GM13976 (cell line): ENCODE data around the gene SMIM41.

Source experiments
- DNase-seq: peaks from one replicate; pipeline ENCODE4 v3.0.0; 2012; ENCODE audit warnings: low spot score
- in situ Hi-C: fragments of 300-500 bp; cut with MboI; formaldehyde crosslinking; loops from one replicate; pipeline ENCODE4 v1.12.0; 2022; ENCODE audit warnings: low sequenced_read_pairs, mixed read lengths, inconsistent platforms; ENCODE audit not compliant: unreplicated experiment
- TF ChIP-seq, protein P1 (sequence below): IDR thresholded peaks from 2 replicates; pipeline ENCODE4 v1.5.1; 2012; ENCODE audit warnings: borderline replicate concordance, mild to moderate bottlenecking; ENCODE audit not compliant: insufficient read depth; ENCODE audit errors: extremely low read depth, missing control alignments, control extremely low read depth

Gene SMIM41

DNA sequence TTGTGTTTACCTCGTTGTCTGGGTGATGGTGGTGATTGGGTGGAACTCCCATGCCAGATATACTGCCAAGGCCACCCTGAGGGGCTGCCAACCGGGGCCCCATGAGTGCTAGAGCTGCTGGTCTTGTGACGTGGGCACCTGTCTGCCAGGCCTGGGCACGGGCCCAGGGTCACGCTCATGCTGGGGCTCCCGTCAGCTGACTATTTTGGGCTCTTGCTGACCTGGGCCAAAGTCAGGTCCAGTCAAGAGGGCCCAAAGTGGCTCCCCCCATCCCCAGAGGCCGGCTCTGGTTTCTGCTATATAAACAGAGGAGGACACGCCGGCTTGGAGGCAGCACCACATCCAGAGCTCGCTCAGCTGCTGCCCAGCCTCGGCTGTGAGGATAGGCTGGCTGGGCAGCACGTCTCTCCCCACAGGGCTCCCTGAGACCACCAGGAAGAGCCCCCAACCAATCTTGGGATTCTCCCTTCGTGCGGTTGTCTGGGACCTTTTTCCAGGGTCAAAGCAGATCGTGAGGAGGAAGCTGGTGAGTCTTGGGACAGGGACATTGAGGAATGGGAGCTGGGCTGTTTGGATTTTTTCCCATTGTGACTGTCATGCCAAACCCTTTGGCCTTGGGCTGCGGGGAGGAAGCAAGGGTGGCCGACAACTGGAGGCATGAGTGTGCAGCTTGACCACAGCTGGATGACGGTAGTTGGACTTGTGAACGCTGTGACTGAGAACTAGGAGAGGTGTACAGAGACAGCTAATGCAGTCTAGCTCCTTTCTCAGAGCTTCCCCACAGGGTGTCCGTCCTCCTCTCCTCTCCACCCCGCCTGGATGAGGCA is 35.9 kb upstream of the SMIM41 start:
- TF ChIP-seq, protein P1, sequence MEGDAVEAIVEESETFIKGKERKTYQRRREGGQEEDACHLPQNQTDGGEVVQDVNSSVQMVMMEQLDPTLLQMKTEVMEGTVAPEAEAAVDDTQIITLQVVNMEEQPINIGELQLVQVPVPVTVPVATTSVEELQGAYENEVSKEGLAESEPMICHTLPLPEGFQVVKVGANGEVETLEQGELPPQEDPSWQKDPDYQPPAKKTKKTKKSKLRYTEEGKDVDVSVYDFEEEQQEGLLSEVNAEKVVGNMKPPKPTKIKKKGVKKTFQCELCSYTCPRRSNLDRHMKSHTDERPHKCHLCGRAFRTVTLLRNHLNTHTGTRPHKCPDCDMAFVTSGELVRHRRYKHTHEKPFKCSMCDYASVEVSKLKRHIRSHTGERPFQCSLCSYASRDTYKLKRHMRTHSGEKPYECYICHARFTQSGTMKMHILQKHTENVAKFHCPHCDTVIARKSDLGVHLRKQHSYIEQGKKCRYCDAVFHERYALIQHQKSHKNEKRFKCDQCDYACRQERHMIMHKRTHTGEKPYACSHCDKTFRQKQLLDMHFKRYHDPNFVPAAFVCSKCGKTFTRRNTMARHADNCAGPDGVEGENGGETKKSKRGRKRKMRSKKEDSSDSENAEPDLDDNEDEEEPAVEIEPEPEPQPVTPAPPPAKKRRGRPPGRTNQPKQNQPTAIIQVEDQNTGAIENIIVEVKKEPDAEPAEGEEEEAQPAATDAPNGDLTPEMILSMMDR = no peak
- in situ Hi-C loops = no loop called here
- DNase-seq = no peak

DNA sequence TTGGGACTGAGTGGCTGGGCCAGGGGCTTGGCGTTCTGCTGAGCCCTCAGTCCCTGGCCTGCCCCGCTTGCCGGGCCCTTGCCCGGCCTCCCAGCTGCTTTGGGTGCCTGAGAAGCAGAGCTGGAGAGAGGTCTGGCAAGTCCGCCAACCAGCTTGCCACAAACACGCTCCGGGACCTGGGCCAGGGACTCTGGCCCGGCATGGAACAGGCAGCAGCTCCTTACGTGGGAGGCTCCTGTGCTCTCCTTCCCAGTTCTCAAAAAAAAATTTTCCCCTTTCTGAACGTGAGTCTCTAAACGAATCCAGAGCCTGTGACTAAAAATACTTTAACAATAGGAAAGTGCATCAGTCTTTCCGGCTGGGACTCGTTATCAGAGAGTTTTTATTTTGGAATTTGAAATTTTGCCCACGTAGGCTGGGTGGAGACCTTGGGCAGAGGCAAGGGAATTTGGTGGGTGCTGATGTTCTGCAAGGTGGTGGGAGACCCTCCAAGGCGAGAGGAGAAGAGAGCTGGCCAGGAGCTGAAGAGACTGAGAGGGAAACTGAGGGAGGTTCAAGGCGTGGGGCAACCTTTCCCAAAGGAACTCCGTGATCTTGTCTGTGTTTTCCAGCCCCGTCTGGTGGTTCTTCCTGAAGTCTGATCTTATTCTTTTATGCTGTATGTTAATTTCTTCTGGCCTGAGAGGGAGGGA is 35.1 kb upstream of the SMIM41 start:
- TF ChIP-seq, protein P1 = no peak
- in situ Hi-C loops = no loop called here
- DNase-seq = no peak

DNA sequence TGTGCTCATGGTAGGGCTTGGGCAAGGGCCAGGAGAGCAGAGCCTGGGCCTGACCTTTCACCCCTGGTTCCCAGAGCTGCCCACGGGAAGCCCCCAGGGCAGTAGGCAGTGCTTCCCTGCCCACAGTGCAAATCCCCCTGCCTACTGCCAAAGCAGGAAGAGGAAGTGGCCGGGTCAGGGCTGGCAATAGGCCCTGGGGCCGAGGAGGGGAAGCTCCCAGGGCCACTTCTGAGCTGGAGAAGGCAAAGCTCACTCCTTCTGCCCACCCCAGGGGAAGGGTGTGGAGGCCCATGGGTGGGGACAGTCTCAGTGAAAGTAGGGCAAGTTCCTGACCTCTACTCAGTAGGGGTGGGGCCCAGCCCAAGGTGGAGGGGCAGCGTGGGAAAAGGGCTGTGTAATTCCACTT is 33.7 kb upstream of the SMIM41 start:
- TF ChIP-seq, protein P1 = no peak
- DNase-seq = no peak
- in situ Hi-C loops = no loop called here

DNA sequence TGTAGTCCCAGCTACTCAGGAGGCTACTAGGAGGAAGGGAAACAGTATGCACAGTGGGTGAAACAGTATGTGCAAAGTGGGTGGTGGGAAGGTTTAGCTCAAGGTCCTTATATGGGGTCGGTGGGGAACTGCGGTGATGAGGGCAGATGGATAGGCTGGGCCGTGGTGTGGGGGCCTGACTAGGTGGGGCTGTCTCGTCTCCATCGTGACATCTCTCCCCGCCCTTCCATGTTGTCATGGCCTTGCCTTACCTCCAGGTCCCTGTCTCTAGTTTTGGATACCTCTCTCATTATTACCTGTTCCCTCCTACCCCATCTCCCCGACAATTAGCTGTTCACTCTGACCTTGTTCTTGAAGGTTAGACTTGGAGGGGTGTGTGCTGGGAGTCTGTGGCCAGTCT is 32.6 kb upstream of the SMIM41 start:
- TF ChIP-seq, protein P1 = no peak
- in situ Hi-C loops = no loop called here
- no peak for DNase-seq

DNA sequence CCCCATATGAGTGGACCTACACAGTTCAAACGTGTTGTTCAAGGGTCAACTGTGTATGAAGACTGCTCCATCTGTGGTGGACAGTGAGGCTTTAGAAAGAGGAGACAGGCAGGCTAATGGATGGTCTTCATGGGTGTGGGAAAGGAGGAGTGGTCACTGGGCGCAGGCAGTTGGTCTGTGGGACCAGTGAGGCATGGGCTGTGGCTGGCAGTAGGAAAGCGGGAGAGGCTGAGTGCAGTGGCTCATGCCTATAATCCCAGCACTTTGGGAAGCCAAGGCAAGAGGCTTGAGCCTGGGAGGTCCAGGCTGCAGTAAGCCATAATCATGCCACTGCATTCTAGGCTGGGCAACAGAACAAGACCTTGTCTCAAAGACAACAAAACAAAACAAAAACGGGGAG is 30.2 kb upstream of the SMIM41 start:
- no peak for DNase-seq
- in situ Hi-C loops = no loop called here
- TF ChIP-seq, protein P1 = no peak

DNA sequence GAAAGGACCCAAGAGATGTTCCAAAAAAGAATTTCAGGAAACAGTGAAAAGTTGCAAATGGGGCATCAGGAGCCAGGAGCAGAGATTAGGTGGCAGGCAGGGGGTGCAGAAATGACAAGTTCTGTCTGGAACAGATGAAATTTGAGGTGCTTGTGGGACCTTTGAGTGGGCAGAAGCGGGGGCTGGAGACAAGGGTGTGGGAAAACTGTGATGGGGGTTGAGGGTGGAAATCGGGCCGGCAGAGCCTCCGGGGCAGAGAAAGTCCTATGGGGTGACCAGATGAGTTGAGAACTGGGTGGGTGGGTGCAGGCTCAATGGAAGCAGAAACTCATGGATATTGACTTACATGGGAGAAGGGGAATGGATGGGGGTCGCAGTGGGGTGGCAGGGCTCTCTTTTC is 29.8 kb upstream of the SMIM41 start:
- DNase-seq = no peak
- in situ Hi-C loops = no loop called here
- TF ChIP-seq, protein P1 = no peak
